Anterior cingulate cortex (tissue), 58 donors: Measurements from ENCODE around the gene GLIPR1L2.
A peak's percentile ranks its signal among the peaks of the same experiment; 100 is the strongest.

Experiments
- DNase-seq, 58 donors: peaks; one replicate each; lab custom pipeline; 2025; lab: John Stamatoyannopoulos, UW

Gene GLIPR1L2

GRCh38 chr12:75471902-75472890, 81.3 kb downstream of the GLIPR1L2 start:
- DNase-seq: no peak

DNA sequence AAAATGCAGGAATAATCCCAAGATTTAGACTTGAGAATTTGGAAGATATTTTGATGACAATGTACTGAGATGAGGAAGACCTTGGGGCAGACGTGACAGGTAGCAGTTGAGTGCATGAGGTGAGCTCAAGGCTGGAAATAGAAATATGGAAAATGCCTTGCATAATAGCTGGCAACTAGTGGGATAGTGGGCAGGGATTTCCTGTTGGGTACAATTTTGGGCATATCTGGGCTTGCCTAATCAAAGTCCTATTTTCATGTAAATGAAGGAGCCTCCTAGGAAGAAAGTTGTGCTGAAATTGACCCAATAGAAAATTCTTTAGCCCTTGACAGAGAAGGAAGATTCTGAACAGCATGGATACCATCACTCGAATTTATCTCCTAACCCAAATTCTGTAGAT, 83.2 kb downstream of the GLIPR1L2 start:
- no peak for DNase-seq

GRCh38 chr12:75476071-75476470, 85.2 kb downstream of the GLIPR1L2 start:
- no peak for DNase-seq

- DNase-seq: no peak
These were observed 86.2 kb downstream of the GLIPR1L2 start for GRCh38 chr12:75477137-75477536.

DNA sequence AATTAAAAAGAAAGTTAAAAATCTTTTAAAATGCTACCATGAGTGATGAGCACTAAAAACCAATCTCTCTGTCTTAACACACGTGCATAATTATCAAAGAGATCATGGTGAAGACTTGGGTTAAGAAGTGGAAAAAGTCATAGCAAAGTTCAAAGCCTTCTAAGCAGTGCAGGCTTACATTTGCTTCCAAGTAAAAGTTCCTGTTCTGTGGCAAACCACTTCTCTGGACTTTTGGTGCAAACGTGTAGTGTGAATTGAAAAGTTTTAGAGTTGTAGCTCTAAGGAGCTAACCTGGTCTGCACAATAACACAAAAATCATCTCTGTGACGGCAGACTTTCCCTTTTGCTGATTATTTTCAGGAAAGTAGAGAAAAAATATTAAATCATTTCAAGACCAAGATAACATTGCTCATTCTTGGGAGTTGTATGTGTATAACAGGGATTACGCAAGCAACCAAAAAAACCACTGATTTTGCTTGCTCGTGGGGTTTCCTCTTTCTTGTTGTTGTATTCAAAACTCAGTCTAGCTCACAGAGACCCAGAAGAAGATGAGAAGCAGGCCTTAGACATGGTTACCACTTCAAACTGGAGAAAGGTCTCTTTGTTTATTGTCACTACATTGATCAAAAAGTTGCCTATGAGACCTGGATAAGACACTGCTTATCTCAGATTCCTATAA, 87.4 kb downstream of the GLIPR1L2 start:
- DNase-seq: no peak

GRCh38 chr12:75479963-75480461, 89.1 kb downstream of the GLIPR1L2 start:
- DNase-seq: no peak

- DNase-seq: peak in 47 of 58 donors; percentile 2 to 68 (median 26)
These were observed 89.6 kb downstream of the GLIPR1L2 start, which contains the start of gene GLIPR1 for GRCh38 chr12:75480469-75480949. Gene GLIPR1, plus strand, starts transcription at chr12:75480755. Its CDS starts 126 bp downstream, at chr12:75480881.

DNA sequence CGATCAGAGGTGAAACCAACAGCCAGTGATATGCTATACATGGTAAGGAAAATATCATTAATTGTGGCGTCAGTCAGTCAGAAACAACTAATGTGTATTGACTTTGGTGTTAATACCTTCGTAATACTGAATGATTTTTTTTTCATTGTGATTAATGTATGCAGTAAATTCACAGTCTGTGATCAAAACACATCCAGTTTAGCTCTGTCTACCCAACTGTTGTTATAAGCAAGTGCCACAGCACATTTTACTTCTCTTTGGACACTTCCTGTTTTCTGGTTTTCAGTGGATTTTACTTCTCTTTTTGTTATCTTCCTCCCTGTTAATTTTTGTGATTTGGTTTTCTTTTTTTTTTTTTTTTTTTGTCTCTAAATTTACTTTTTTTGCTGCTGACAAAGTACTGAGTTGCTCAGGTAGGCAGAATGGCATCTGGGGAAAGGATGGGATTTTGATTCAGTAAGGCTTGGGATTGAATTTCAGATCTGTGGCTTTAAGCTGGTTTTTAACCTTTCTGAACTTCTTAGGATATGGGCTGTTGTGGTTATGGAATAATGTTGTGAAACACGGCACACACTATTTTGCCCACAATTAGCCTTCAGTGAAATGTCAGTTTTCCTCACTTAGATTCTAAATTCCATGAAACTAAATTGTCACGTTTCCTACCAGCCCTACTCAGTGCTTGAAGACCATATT, 90.3 kb downstream of the GLIPR1L2 start:
- no peak for DNase-seq

- no peak for DNase-seq
These were observed 90.9 kb downstream of the GLIPR1L2 start for GRCh38 chr12:75481774-75482173.
